Ecto neural progenitor cell (in vitro differentiated cells): ENCODE data around the gene C2orf81.
"Not testable (repeated sequence)": the region's sequence is repeated elsewhere in the genome, so short reads cannot be mapped to it uniquely, and the experiment has no call there.

Experiments used
- DNase-seq: peaks from one replicate; pipeline ENCODE4 v3.0.0-alpha.2; 2018; ENCODE audit warnings: low spot score

Gene C2orf81

DNA sequence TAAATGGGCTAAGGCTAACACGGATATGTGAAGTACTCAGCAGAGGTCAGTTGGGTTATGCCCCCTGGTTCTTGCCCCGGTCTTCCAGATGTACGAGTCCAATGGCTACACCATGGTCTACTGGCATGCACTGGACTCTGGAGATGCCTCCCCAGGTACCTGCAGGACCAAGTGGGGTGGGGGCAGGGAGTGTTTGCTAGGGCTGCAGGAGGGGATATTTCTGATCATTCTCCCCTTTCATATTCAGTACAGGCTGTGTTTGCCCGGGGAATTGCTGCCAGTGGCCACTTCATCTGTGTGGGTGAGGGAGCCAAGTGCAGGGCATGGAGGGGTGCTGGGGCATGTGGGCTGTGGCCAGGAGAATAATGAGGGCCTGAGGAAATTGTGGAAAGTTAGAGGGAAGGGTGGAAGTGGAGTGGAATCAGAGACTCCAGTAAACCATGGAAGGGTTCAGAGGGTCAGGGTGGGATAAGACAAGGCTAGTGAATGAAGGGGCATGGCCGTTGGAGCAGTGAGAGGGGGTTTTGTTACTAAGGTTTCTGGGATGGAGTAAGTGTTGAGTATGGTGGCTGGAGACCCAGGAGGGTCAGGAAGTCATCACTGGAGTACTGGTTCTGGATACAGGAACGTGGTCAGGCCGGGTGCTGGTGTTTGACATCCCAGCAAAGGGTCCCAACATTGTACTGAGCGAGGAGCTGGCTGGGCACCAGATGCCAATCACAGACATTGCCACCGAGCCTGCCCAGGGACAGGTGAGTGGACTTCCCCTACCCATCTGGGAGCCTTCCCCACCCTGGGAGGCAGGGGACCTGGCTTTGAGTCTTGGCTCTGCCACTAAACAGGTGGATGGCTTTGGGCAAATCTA lies 2.0 kb upstream of the C2orf81 start:
- no peak for DNase-seq

DNA sequence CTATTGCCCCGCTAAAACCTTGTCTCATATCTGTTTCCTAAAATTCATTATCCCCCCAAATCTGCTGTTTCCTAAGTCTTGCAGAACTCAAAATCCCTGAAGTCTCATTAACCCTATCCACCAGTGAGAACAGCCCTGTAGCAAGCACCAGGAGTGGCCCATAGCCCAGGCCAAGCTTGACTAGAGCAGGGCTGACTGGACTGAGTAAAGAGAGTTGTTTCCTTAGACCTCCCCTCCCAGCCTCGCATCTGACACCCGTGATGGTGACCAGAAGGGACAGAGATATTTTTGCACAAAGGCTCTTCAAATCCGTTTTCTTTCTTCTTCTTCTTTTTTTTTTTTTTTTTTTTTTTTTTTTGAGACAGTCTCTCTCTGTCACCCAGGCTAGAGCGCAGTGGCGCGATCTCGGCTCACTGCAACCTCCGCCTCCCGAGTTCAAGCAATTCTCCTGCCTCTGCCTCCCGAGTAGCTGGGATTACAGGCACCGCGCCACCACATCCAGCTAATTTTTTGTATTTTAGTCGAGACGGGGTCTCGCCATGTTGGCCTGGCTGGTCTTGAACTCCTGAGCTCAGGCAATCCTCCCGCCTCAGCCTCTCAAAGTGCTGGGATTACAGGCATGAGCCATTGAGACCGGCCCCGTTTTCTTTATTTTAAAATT lies 846 bp downstream of the C2orf81 start:
- not testable (repeated sequence) for DNase-seq

DNA sequence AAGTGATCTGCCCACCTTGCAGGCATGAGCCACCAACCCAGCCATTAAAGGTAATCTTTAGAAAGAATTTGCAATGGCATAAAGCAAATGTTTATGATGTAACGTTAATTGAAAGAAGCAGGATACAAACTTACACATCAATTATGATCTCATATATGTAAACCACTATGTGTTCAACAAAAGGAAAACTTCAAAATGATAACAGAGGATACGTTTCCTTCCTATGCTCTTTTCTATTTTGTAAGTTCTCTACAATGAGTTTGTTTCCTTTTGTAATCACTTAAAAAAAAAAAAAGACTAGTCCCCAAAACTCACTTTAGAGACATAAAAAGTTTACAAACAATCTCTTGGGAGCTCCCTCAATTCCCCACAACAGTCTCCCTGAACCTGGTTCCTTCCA lies 1.4 kb downstream of the C2orf81 start:
- DNase-seq: no peak

DNA sequence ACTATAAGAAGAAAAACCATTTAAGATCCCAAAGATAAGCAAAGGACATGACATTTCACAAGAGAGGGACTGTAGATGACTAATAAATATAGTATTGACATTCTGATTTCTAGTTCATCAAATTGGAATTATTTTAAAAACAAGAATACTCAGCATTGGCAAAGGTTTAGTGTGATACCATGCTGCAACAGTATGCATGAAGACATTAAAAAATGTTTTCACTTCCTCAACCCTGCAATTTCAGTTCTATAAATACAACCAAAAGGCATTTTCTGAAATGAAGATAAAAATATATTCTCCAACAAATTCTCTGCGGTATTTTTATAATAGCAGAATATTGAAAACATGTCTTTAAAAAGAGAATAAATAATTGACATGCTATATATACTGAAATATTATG lies 2.1 kb downstream of the C2orf81 start:
- no peak for DNase-seq

DNA sequence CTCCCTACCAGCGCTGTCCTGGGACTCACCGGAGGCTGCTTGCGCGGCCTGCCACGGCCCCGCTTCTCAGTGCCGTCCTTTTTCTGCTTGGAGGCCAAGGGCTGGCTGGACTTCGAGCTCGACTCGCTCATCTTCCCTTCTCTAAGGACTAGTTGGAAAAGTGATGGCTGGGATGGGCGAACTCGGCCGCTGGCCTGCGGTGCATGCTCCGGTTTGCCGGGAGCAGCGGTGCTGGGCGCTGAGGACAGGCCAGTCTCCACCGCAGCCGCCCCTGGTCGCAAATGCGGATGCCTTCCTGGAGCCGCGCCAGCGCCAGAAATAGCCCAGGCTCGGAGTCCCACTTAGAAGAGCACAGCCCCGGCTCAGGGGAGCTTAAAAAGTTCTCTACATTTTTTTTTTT lies 3.1 kb downstream of the C2orf81 start:
- DNase-seq: no peak

DNA sequence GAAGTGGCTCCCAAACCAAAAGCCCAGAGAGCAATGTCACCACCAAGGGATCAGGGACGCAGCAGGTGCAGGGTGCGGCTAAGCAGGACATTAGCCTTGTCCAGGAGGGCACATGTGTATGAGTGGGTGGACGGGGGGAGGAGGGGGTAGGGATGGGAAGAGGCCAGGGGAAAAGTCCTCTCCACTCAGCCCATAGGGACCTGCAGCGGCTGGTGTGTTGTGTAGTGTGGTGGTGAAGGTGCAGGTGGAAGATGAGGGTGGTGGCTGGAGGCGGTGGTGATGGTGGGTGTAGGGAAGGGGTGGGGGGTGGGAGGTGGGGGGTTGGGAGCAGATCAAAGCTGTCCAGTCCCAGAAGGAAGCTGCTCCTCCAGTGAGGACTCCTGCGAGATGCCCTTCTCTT lies 3.7 kb downstream of the C2orf81 start:
- DNase-seq: no peak

DNA sequence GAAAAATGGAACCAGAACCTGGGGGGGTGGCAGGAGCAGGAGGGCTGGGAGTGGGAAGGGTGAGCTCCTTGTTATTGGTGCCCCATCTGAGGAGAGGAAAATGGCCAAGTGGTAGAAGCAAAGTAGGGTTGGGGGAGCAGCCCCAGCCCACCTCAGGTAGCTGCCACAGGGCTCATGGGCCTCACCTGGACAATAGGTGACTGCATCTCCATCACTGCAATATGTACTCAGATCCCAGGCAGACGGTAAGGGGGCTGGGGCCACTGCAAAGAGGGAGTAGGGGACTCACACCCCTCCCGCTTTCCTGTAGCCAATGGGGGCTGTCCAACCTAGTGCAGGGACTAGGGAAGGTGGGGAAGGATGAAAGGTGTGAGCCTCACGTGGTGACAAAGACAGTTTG lies 4.2 kb downstream of the C2orf81 start:
- DNase-seq: no peak

DNA sequence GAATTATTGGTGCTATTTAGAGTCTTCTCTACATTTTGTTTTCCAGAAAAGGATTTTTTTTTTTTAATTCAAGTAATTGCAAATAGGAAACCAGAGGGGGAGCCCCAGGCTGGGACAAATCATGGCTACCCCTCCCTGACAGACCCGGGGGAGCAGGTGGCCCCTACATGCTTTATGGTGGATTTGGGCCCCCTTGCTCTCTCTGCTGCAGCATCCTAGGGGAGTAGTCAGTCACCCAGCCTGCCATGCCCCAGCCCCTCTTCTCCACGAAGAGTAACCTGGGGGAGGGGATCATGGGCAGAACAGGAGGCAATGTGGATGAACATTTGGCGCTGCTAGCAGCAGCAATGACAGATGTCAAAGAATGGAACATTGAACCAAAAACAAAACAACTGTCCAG lies 4.6 kb downstream of the C2orf81 start:
- DNase-seq: no peak

DNA sequence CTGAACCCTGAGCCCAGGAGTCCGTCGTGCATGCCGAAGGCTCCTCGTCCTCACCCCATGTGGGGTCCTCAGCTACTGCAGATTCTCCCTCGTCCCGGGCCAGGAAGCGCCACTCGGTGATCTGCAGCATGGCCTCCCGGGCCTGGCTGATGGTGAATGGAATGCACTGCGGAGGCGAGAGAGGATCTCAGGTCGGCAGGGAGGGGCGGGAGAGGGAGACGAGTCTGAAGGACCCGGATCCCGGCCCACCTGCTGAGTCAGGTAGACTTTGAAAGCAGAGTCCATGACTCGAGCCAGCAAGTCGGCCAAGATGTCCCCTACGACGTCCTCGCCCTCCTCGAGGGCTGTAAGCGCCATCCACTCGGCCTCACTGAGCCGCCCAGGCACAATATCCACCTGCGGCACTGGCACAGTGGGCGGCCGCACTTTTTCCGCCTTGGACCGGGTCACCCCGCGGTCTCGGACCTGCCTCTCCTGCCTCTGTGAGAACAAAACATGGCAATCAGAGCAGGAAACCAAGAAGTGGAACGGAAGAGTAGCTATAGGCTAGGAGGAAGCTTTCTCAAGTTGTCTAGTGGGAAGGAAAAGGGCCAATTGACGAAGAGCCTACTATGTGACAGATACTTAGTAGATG lies 5.5 kb downstream of the C2orf81 start:
- DNase-seq: no peak

DNA sequence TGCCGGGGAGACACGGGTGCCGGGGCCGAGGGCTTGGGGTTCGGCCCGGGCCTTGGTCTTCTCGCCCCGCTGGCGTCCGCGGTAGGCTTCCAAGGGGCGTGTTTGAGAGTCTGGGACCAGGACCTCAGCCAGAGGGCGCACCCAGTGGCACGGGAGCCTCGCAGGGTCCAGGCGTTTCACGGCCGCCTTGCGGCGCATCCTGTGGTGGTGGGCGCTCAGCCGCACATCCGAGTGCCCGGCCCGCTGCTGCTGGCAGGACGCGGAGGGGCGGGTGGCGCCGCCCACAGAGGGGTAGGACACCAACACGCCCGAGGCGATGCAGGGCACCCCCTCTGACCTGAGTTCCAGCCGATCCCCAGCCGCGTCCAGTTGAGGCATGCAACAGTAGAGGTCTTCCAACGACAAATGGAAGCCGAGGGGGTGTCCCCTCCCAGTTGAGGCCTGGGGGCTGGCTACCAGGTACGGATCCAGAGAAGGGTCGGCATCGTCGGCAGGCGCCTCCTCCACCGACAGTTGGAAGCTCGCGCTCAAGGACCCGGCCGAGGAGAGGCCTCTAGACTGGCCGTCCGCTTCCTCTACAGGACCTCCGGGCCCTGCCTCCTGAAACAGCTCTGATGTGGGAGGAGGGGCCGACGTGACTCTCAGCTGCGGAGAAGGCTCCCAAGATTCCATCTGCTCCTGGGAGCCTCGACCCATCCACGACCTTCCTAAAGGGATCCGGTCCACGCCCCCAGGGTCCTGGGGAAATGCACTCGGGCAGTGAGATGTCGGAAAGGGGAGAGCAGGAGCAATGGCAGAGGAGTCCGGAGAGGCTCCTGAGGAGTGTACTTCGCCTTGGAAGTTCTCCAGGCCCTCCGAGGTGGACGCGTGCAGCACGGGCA lies 6.3 kb downstream of the C2orf81 start:
- DNase-seq: no peak

DNA sequence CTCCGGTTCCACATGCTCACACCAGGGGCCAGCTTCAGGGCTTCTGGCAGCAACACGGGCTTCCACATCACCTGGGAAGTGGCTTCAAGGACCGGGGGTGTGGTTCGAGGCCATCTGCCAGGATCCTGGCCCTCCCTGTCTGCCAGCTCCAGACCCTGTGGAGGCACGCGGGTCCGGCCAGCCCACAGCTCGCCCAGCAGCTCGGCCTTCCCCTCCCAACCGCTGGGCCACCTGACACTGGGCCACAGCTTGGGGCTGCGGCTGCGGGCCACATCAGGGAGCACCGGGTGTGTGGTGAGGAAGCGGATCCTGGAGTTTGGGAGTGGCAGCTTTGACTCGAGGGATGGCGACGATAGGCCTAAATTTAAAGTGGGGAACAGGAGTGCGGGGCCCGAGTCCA lies 7.0 kb downstream of the C2orf81 start:
- DNase-seq: no peak

DNA sequence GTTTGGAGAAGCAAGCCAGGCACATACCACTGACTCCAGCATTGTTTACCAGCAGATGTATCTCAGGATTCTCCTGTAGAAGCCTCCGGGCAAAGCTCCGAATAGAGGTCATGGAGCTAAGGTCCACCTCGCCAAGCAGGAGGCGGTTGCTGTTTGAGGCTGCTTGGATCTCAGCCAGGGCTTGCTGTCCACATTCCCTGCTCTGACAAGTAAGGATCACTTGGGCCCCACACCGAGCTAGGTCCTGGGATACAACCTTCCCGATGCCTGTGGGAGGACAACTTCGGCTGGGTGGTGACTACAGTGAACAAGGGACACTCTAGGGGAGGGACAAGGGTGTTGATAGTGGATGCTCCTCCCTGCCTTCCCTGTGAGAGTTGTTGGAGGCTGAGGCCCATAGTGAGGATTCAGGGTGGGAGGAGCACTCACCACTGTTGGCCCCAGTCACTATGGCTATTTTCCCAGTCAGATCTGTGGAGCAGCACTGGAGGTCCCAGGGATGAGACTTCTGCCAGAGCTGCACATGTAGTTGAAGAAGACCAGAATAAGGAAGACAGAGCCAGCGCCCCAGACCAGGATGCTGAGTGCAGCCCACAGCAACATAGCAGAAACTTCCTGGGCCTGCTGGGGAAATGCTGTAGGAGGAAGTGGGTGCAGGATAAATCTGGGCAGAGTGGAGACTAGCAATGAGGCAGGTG lies 8.3 kb downstream of the C2orf81 start:
- DNase-seq: no peak

DNA sequence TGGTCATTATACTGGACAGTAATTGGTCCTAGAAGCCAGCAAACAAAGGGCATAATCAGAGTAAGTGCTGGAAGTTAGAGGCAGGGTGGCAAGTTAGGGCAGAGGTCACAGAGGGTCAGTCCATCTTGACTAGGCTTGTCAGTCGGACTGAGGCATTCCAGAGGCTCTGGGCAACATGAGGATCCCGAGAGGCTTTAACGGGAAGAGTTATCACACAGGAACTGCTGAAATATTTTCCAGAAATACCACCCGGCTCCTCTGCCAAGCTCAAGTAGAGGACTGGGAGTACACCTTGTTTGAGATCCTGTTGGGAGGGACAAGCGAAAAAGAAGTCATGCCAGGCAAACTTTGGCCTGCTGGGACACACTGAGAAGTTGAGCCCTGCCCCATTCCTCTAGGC lies 13.7 kb downstream of the C2orf81 start:
- DNase-seq: no peak

DNA sequence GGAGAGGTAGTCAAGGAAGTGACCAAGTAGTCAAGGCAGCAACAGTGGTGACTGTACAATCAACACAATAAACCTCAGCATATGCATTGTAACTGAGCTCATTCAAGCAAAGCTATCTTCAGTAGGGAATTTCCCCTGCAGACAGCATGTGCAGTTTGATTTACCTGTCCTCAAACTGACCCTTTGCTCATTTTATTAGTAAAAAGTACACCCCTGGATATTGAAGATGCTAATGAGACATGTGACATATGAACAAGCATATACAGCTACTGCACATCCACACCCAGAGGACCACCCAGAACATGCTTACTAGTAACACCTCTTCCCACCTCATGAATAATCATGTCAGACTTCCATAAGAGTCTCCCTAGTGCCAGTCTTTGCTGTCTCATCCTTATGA lies 15.4 kb downstream of the C2orf81 start:
- no peak for DNase-seq

DNA sequence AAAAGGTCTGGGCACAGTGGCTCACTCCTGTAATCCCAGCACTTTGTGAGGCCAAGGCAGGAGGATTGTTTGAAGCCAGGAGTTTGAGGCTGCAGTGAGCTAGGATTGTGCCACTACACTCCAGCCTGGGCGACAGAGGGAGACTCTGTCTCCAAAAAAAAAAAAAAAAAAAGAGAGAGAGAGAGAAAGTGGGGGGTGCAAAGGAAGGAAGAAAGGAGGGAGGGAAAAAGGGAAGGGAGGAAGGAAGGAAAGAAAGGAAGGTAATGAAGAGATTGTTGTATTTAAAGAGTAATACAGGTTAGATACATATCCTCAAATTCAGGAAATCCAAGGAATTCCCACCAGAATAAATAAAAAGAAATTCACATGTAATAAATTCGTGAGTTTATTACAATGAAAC lies 19.5 kb downstream of the C2orf81 start:
- no peak for DNase-seq

DNA sequence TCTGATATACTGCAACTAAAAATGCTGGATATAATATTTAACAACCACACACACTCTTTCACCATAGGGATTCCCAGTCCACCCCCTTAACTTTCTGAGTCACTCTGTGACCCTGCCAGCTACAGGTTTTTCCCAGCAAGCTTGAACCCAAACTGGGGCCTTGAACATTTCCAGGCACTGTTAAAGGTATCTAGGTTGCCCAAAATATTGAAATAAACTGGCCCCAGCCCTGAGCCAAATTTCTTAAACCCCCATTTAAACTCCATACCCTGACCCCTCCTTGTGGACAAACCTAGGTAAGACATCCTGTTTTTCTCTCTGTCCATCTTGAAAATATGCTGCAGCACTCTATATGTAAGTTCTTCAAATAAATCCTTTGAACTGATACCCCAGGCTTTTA lies 21.6 kb downstream of the C2orf81 start:
- no peak for DNase-seq

DNA sequence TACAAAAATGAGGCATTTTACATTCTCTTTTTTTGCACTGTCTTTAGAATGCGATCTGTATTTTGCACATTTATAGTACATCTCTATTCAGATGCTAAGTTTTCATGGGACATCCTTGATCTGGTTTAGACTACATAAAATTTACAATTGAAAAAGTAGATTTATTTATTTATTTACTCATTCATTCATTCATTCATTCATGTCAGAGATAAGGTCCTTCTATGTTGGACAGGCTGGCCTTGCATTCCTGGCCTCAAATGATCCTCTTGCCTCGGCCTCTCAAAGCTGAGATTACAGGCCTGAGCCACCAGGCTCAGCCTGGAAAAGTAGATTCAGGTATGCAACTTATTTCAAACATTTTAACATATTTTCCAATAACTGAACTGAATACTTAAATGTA lies 25.3 kb downstream of the C2orf81 start:
- no peak for DNase-seq

DNA sequence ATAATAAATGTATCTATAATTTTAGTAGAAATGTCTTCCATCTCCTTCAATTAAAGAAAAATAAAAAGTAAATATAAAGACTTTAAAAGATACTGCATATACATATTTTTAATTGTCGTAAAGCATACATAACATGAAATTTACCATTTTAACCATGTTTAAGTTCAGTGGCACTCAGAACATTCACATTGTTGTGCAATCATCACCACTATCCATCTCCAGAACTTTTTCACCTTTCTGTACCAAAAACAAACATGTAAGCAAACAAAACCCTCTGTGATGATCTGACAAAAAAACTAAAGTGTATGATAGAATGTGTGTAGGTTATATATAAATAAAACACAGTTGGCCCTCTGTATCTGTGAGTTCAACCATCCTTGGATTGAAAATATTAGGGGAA lies 27.9 kb downstream of the C2orf81 start:
- DNase-seq: no peak

DNA sequence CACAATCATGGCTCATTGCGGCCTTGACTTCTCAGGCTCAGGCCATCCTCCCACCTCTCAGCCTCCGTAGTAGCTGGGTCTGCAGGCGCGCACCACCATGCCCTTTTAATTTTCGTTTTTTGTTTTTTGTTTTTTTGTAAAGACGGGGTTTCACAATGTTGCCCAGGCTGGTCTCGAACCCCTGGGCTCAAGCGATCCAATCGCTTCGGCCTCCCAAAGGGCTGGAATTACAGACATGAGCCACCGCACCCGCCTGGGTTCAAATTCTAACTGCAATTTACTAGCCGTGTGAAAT lies 29.0 kb downstream of the C2orf81 start:
- no peak for DNase-seq

DNA sequence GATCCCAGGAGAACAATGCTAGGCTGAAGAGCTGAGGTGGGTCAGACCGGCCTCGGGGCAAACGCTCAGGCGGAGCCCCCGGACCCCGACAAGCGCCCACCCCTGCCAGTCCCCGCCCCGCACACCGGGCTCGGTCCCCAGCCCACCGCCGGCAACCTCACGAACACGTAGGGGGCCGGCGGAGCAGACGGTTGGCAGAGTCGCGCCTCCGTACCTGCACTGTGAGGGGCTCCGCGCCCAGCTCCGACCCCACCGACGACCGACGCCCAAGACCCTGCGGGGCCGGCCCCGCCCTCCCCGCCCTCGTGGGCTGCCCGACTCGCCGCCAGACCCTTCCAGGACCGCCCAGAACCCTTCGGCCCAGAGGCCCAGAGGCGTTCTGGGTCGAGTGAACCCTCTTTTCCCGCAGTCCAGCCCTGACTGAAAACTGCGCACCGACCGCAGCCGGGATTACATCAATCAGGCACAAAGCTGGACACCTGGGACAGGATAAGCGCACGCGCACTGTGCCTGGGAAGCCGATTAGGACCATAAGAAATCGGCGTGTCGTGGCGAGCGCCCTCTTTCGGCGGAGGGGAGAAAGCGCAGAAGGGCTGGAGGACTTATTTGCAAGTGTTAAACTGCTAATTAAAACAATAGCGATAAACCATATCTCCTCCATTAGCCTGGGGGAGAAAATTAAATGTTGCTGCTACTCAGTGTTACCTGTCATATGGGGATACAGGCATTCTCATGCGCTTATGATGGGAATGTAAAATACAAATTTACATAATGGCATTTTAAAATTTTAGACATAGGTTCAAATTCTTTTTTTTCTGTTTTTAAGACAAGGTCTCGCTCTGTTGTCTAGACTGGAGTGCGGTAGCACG lies 29.6 kb downstream of the C2orf81 start:
- peak; percentile 98 for DNase-seq

DNA sequence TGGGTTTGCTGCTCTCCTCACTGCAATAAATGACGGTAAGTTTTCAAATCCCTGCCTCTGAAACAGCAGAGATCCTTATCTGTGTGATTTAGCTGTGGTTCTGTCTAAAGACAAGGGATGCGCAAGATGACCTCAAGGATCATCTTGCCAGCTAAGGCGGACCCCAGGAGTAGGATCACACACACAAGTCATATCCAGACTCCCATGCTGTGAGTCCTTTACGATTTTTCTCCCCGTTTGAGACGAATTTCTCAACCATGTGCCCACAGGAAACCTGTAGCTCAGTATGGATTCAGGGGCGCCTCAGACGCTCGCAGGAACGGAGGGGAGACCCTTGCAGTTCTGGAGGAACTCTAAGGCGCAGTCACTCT lies 30.2 kb downstream of the C2orf81 start:
- DNase-seq: no peak
